NCI-H510A (cell line): ENCODE data around the gene TECTA.
"Not testable (repeated sequence)": the region's sequence is repeated elsewhere in the genome, so short reads cannot be mapped to it uniquely, and the experiment has no call there.

Source experiments
- DNase-seq: peaks from one replicate; lab custom pipeline; 2025; lab: John Stamatoyannopoulos, UW

TECTA gene

GRCh38 chr11:121131656-121132055, 30.6 kb downstream of the TECTA start:
- no peak for DNase-seq

- DNase-seq: no peak
These were observed 31.4 kb downstream of the TECTA start for GRCh38 chr11:121132211-121132976.

DNA sequence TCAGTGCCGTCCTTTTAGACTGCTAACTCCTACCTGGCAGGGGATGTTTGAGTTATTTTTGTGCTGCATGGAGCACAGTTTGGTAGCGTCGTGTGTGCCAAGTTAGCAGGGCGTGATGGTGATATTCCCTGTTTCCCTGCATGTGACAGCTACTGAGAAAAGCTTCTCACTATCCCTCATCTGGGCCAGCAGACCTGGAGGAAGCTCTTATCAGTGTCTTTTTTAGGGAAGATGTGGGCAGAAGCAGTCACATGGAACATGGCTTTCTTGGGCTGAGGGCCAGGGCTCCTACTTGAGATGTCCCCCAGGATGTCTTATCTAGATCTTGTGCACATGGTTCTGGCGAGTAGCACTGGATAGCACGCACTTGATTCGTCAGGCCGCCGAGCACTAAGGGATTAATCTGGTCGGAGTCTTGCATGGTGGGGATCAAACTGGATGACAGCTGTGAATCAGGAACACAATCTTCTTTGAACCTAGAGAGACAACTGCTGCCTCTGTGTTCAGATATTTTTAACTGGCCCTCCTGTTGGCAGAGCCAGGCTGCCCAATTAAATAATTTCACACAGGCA, 33.8 kb downstream of the TECTA start:
- DNase-seq: no peak

- no peak for DNase-seq
These were observed 36.0 kb downstream of the TECTA start for GRCh38 chr11:121137005-121137404.

- no peak for DNase-seq
These were observed 37.2 kb downstream of the TECTA start for GRCh38 chr11:121138259-121138658.

- DNase-seq: no peak
These were observed 39.3 kb downstream of the TECTA start for GRCh38 chr11:121140369-121140768.

DNA sequence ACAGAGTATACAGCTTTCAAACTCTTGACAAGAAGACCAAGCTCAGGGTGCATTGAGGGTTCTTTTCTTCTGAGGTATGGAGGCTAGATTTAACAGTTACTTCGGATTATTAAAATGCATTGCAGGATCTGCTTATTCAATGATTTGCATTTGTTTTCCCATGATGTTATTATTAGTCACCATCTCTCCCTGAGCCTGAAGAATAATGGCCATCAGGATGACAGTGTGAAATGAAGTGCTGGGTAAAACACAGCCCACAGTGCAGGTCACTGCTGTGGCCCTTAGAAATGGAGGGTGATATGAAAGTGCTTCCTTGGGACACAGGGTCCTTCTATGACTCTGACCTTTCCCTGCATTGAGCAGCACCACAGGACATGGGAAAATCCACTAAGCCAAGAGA, 40.0 kb downstream of the TECTA start:
- DNase-seq: no peak

GRCh38 chr11:121143921-121144320, 42.9 kb downstream of the TECTA start:
- no peak for DNase-seq

- no peak for DNase-seq
These were observed 43.7 kb downstream of the TECTA start for GRCh38 chr11:121144723-121145122.

DNA sequence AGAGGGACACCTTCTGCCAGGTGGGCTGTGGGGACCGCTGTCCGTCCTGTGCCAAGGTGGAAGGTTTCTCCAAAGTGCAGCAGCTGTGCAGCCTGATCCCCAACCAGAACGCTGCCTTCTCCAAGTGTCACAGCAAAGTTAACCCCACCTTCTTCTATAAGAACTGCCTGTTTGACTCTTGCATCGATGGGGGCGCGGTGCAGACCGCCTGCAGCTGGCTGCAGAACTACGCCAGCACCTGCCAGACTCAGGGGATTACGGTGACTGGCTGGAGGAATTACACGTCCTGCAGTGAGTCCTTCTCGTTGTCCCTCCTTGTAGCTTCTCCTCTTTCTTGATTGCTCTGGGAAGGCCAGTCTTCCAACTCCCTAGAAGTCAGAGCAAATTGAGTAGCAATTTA, 44.8 kb downstream of the TECTA start:
- no peak for DNase-seq

- DNase-seq: no peak
These were observed 48.1 kb downstream of the TECTA start for GRCh38 chr11:121149116-121149515.

- no peak for DNase-seq
These were observed 50.2 kb downstream of the TECTA start for GRCh38 chr11:121151207-121151688.

DNA sequence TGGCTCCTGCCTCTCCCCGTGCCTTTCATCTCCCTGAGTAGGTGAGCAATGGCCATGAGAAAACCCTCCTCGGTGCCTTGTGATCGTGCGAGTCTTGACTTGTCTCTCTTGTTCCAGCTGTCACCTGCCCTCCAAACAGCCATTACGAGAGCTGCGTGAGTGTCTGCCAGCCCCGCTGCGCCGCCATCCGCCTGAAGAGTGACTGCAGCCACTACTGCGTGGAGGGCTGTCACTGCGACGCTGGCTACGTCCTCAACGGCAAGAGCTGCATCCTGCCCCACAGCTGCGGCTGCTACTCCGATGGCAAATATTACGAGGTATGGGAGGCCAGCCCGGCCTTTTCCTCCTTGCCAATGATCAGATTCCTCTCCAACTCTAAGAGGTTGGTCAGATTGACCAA, 51.7 kb downstream of the TECTA start:
- DNase-seq: no peak

GRCh38 chr11:121153472-121153871, 52.4 kb downstream of the TECTA start:
- DNase-seq: no peak

- DNase-seq: no peak
These were observed 53.7 kb downstream of the TECTA start for GRCh38 chr11:121154486-121155314.

GRCh38 chr11:121157756-121158155, 56.7 kb downstream of the TECTA start:
- DNase-seq: no peak

GRCh38 chr11:121159741-121160140, 58.7 kb downstream of the TECTA start:
- DNase-seq: no peak

GRCh38 chr11:121161349-121161917, 60.4 kb downstream of the TECTA start:
- DNase-seq: no peak

DNA sequence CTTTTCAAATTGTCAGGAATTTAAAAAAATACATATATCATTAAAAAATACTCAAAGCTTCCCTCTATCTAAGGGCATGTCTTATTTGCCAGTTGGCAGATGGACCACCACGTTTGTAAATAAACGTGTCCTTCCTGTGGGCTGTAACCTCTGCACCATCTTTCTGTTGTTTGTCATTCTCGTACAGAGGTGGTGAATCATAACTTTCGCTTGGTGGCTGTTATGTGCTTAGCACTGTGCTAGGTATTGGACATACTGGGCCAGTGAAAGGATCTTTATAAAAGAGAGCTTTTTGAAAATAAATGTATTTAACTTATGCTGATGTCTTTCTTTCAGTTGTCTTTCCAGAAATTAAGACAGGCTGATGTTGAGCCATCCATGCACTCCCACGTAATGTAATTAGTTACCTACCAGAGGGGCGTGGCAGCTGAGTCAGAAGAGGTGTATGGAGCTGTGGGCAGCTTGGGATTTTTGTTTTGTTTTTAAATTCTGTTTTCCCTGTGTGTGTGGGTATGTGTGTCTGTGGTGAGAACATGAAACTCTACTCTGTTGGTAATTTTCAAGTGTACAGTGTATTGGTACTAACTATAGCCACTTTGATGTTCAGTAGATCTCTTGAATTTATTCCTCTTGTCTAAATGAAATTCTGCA, 62.7 kb downstream of the TECTA start:
- DNase-seq: no peak

- DNase-seq: not testable (repeated sequence)
These were observed 76.6 kb downstream of the TECTA start for GRCh38 chr11:121177629-121178028.

DNA sequence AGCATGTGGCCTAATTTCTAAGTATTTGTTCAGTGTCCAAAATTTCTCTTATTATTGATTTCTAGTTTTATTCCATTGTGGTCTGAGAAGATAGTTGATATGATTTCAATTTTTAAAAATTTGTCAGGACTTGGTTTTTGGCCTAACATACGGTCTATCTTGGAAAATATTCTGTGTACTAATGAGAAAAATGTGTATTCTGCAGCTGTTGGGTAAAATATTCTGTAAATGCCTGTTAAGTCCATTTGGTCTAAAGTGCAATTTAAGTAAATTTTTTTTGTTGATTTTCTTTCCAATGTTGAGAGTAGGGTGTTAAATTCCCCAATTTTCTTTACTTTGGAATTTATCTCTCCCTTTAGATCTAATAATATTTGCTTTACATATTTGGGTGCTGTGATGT, 78.3 kb downstream of the TECTA start:
- no peak for DNase-seq

DNA sequence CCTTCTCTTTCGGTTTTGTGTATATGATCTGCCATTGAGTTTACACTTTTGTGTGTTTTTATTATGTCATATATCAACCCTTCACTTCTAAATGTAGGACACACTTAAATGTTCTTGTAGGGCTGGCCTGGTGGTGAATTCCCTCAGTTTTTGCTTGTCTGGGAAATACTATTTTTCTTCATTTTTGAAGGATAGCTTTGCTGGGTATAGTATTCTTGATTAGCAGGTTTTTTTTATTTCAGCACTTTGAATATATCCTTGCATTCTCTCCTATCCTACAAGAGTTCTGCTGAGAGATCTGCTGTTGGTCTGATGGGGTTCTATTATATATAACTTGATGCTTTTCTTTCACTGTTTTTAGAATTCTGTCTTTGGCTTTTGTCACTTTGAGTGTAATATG, 79.1 kb downstream of the TECTA start:
- no peak for DNase-seq
